HepG2 (cell line): ENCODE measurements around the gene SULT1B1.

Source experiments
- HIVEP1 ChIP-seq: sonication (generic); formaldehyde crosslinking; IDR thresholded peaks from 2 replicates; pipeline ENCODE4 v1.4.0; 2020; ENCODE audit warnings: mild to moderate bottlenecking, missing genetic modification reagents
- NFIC ChIP-seq: IDR thresholded peaks from 2 replicates; pipeline ENCODE4 v1.6.1; 2012; ENCODE audit warnings: mild to moderate bottlenecking, low read length, inconsistent platforms
- ZNF703 ChIP-seq: sonication (generic); formaldehyde crosslinking; IDR thresholded peaks from 2 replicates; pipeline ENCODE4 v1.5.1; 2020; ENCODE audit warnings: missing genetic modification reagents, mild to moderate bottlenecking, moderate library complexity, borderline replicate concordance

- TF ChIP-seq HIVEP1 (CRISPR knock-in tag) (no peak), NFIC (no peak), ZNF703 (CRISPR knock-in tag) (no peak)
Measured at GRCh38 chr4:69702201-69702600, 58.2 kb downstream of the SULT1B1 start.
